Activated T-helper 2 cell treated with anti-CD3 and anti-CD28 coated beads, Interferon-gamma antibody, Interleukin-2, Interleukin-4, amounts not matched to agents 10 μg/mL and 5 μg/mL and 100 μg/mL, durations not matched to agents 14 hours and 24 hours and 36 hours (primary cell): ENCODE data around the gene COL21A1. TPM values are rescaled to one million over a fixed set of nuclear protein-coding genes. Genes with fewer than 3 reads are reported as not detected.
"Not testable (repeated sequence)": the region's sequence is repeated elsewhere in the genome, so short reads cannot be mapped to it uniquely, and the experiment has no call there.

Experiments used
- DNase-seq: peaks from one replicate; pipeline ENCODE4 v3.0.0; 2021; ENCODE audit warnings: low spot score
- H3K27ac Mint-ChIP-seq: one replicate; pipeline ENCODE4 v1.8.0; 2021; ENCODE audit warnings: mixed read lengths
- H3K27me3 Mint-ChIP-seq: one replicate; pipeline ENCODE4 v1.8.0; 2021; ENCODE audit warnings: low read depth, mixed read lengths
- H3K36me3 Mint-ChIP-seq: one replicate; pipeline ENCODE4 v1.8.0; 2021; ENCODE audit warnings: low read depth, mixed read lengths
- H3K4me1 Mint-ChIP-seq: one replicate; pipeline ENCODE4 v1.8.0; 2021; ENCODE audit warnings: low read depth, mixed read lengths
- H3K4me3 Mint-ChIP-seq: one replicate; pipeline ENCODE4 v1.8.0; 2021; ENCODE audit warnings: low read depth, mild to moderate bottlenecking, moderate library complexity, mixed read lengths
- H3K9me3 Mint-ChIP-seq: one replicate; pipeline ENCODE4 v1.8.0; 2021; ENCODE audit warnings: mixed read lengths
- intact Hi-C: fragments of 100-400 bp; cut with micrococcal nuclease; formaldehyde crosslinking; loops from one replicate; pipeline ENCODE4 v1.15.1; 2023
- total RNA-seq: library from RNA; stranded (reverse); gene quantifications from 2 replicates; pipeline ENCODE4 v1.2.3, GENCODE V29; 2022

The COL21A1 gene
- total RNA-seq, 1 donor from 2014 or later: not detected

GRCh38 chr6:56023829-56024228, 223.6 kb downstream of the COL21A1 start:
- Mint-ChIP-seq H3K36me3 (no peaks in the 10 kb centered on the region), H3K27me3 (no peaks in the 10 kb centered on the region), H3K9me3 (no peaks in the 10 kb centered on the region), H3K4me1 (no peaks in the 10 kb centered on the region), H3K27ac (no peak overlapping the region), H3K4me3 (no peak overlapping the region)
- no peak for DNase-seq
- intact Hi-C loops: no loop called here

DNA sequence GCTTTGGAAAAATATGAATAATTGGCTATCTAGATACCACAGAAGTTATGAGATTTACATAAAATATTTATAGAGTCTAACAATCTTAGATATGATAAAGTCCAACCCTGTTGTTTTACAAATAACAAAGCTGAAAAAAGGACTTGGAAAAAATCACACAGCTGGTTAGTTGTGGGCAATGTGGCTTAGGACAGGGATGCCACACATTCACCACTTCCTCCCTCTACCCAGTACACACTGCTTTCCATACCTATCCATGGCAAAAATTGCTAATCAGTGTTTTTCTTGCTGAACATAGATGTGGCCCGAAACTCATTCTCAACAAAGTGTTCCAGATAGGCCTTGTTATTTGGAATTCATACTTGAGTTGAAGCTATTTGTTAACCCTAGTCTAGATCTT, 224.7 kb downstream of the COL21A1 start:
- Mint-ChIP-seq H3K4me3 (no peak overlapping the region), H3K36me3 (no peaks in the 10 kb centered on the region), H3K4me1 (no peaks in the 10 kb centered on the region), H3K27ac (no peak overlapping the region), H3K9me3 (no peaks in the 10 kb centered on the region), H3K27me3 (no peaks in the 10 kb centered on the region)
- no peak for DNase-seq
- intact Hi-C loops: no loop called here

DNA sequence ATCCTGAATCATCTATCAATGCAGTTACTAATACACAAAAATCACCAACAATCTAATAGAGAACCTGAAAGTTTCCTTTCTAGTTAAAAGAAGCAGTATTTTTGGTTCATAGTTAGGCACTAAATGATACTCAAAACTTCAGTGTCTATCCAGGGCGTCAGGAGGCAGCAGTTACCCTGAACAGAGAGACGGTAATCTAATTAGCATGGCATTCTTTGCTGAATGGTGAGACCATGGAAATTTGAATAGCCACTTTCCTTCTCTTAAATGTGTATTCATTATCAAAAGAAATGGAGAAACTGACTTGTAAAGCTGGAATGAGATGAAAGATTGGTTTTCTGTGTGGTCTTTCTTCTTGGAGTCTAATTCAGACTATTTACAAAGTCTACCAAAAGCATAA, 225.4 kb downstream of the COL21A1 start:
- H3K27me3 Mint-ChIP-seq: no peaks in the 10 kb centered on the region
- H3K4me1 Mint-ChIP-seq: no peaks in the 10 kb centered on the region
- H3K4me3 Mint-ChIP-seq: no peak overlapping the region
- intact Hi-C loops: no loop called here
- DNase-seq: no peak
- no peak overlapping the region for H3K27ac Mint-ChIP-seq
- no peaks in the 10 kb centered on the region for H3K9me3 Mint-ChIP-seq
- H3K36me3 Mint-ChIP-seq: no peaks in the 10 kb centered on the region

GRCh38 chr6:56019973-56020372, 227.4 kb downstream of the COL21A1 start:
- intact Hi-C loops: no loop called here
- no peak for DNase-seq
- Mint-ChIP-seq H3K36me3 (no peaks in the 10 kb centered on the region), H3K9me3 (peaks cover 2% of the 10 kb centered on the region), H3K4me1 (no peaks in the 10 kb centered on the region), H3K27me3 (no peaks in the 10 kb centered on the region), H3K4me3 (no peak overlapping the region), H3K27ac (no peak overlapping the region)

- H3K9me3 Mint-ChIP-seq: peaks cover 11% of the 10 kb centered on the region
- H3K27ac Mint-ChIP-seq: no peak overlapping the region
- no peaks in the 10 kb centered on the region for H3K36me3 Mint-ChIP-seq
- no peaks in the 10 kb centered on the region for H3K4me1 Mint-ChIP-seq
- no peaks in the 10 kb centered on the region for H3K27me3 Mint-ChIP-seq
- no peak overlapping the region for H3K4me3 Mint-ChIP-seq
- DNase-seq: no peak
- intact Hi-C loops: no loop called here
Observed at GRCh38 chr6:56017198-56017597, 230.2 kb downstream of the COL21A1 start.

- H3K36me3 Mint-ChIP-seq, H3K27me3 Mint-ChIP-seq, DNase-seq, intact Hi-C loops, H3K27ac Mint-ChIP-seq, H3K4me3 Mint-ChIP-seq, H3K4me1 Mint-ChIP-seq: not testable (repeated sequence)
- peaks cover 13% of the 10 kb centered on the region for H3K9me3 Mint-ChIP-seq
Observed at GRCh38 chr6:56014039-56014438, 233.3 kb downstream of the COL21A1 start.

GRCh38 chr6:56009636-56010035, 237.7 kb downstream of the COL21A1 start:
- no peak for DNase-seq
- Mint-ChIP-seq H3K27ac (no peak overlapping the region), H3K4me3 (no peak overlapping the region), H3K9me3 (peaks cover 10% of the 10 kb centered on the region), H3K27me3 (no peaks in the 10 kb centered on the region), H3K36me3 (no peaks in the 10 kb centered on the region), H3K4me1 (no peaks in the 10 kb centered on the region)
- intact Hi-C loops: no loop called here
